Eye (tissue), 1 donor: Measurements from ENCODE around the gene MTFP1.
"Not testable (repeated sequence)": the region's sequence is repeated elsewhere in the genome, so short reads cannot be mapped to it uniquely, and the experiment has no call there.

ENCODE experiments used
- DNase-seq: peaks from one replicate; pipeline ENCODE4 v3.0.0-alpha.2; 2015

MTFP1 gene

DNA sequence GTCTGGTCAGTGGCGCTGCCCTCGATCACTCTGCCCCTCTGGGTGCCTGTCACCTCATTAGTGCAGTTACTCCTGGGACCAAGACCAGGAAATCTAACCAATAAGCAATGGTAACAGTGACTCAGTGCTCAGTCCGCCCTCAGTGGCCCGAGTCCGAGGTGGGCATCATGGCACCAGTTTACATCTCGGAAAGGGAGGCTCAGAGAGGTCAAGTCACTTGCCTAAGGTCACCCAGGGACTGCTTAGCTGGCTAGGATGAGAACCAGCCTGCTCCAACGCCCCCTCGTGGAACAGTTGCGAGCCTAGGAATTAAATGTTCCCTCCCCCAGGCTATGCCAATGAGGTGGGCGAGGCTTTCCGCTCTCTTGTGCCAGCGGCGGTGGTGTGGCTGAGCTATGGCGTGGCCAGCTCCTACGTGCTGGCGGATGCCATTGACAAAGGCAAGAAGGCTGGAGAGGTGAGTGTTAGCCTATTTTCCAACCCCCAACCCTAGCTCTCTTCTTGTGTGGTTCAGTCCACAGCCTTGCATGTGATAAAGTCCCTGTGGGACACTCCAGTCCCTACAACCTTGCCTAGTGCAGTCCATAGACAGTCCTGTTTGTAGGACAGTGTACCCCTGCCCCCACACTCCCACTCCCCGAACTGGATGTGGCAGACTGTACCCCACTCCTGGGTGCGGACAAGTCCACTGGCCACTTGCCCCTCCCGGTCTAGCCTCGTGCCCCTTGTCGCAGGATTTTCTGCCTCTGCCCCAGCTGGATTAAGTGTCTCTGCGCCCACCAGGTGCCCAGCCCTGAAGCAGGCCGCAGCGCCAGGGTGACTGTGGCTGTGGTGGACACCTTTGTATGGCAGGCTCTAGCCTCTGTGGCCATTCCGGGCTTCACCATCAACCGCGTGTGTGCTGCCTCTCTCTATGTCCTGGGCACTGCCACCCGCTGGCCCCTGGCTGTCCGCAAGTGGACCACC lies 1.1 kb downstream of the MTFP1 start:
- DNase-seq: peak; percentile 90

DNA sequence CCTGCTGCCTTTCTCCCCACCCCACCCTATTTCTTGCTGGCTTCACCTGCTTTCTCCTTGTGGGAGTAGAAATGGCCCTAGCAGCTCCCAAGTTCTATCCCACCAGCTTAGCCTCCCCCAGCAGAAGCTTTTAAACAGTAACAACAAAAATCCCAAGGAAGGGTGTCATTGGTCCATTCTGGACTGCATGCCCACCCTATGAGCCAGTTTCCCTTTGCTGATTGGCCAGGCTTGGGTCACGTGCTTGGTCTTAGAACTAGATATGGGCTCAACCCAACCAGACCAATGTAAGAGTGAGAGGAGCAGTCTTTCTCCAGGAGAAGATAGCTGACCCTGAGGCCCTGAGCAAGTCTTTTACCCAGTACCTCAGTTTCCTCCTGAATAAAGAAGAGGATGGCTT lies 2.3 kb downstream of the MTFP1 start:
- DNase-seq: no peak

DNA sequence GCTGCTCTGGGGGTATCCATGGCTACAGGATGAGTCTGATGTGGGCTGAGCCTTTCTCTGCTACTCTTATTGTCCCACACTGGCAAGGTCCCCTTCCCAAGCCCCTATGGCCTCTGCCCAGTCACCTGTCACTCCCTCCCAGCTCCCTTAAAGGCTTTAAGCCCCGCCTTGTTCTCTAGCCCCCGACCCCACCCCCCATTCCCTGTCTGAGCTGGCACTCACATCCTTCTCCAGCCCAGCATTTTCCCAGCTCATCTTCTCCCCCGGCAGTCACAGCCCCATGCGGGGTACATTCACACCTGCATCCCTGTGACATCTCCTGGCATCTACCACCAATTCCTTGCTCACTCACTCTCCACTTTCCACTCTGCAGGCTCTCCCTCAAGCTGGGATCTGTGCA lies 4.3 kb downstream of the MTFP1 start:
- DNase-seq: no peak

DNA sequence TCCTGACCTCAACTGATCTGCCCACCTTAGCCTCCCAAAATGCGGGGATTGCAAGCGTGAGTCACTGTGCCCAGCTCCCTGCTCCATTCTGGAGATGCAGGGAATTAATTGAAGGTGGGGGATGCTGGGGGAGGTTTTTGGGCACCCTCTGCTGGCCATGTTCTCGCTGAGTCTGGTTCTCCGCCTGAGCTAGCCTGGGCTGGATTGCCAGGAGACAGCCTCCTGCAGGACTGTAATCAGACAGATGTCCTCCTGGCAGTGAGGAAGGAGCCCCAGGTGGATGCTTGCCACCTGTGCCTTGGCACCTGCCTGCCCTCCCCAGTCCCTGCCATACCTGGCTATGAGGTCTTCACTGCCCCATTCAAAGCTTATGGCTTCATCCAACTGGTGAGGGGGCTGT lies 5.4 kb downstream of the MTFP1 start:
- no peak for DNase-seq

DNA sequence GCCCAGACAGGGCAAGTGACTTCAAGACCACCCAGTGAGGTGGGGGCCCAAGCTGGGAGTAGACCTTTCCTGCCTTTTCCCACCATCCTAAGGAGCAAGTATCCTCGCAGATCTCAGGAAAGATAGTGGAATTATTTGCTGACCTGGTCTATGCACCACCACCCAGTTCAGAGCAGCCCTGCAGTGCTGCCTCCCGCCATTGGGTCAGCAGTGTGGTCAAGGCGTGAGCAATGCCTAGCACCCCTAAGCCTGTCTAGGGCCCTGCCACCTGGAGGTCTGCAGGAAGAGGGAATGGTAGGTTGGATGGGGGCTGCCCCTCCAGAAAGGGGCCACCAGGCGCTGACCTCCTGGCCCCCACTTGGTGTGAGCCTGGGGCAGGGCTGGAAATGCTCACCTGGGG lies 6.5 kb downstream of the MTFP1 start:
- DNase-seq: no peak

DNA sequence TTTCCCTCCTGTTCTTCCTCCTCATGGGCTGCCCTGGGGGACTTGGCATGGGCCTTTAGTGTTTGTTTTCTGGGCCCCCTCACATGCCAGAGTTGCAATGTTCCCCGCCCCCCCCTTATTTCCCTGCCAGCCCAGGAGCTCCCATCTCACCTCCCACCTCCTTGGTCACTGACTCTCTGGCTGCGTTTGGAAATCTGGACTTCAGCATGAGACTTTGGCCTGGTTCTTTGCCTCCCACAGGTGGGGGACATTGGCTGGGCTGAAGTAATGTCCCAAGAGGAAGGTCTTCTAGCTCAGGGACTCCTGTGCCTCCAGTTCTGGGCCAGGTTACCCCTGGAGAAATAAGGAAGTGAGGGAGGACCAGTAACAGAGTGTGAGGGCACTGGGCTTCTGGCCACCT lies 7.0 kb downstream of the MTFP1 start:
- DNase-seq: no peak

DNA sequence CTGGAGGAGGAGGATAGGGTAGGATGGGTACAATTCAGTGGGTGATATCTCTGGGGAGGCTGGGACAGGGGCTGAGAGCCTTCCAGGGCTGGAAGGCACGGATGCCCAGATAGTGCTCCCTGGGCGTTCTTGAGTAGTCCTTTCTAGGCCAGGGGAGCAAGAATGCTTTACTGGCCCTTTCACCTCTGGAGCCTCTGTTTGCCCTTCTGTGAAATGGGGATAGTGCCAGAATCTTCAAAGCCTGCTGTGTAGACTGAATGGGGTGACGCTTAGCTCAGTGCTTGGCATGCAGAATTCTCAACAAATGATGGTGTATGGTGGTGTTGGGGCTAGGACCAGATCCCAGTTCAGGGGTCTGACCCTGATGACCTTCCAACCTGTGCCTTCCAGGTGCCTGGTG lies 7.7 kb downstream of the MTFP1 start:
- DNase-seq: no peak

DNA sequence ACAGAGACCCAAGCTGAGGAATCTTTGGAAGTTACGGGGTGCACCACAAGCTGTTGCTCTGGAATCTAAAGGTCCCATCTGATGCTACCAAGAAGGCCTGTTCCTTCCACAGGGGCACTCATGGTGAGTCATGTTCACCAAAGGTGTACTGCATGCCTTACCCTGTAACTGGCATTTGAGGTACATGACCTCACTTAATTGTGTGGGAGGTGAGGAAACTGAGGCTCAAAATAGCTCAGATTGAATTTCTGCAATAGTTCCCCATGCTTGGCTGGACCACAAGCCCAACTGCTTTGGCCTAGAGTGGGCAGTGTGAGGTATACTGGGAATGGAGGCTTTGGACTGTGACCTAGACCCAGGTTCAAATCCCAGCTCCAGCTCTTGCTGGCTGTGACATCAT lies 8.2 kb downstream of the MTFP1 start:
- DNase-seq: no peak

DNA sequence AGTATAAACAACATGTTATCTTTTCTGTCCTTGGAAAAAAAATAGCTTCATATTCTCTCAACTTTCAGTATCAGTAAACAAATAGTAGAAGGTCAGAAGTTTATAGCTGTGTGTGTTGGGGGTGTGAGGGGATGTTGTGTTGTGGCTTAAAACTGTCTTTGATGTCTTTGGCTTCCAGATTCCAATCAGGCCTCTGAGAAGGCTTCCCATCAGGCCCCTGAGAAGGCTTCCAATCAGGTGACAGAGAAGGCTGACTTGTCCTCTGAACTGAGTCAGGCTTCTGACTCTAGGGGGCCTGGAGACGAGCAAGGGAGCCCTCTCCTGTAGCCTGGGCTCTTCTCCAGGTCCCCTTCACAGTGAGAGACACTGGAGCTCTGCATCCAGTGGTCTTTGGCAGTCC lies 9.3 kb downstream of the MTFP1 start:
- no peak for DNase-seq

DNA sequence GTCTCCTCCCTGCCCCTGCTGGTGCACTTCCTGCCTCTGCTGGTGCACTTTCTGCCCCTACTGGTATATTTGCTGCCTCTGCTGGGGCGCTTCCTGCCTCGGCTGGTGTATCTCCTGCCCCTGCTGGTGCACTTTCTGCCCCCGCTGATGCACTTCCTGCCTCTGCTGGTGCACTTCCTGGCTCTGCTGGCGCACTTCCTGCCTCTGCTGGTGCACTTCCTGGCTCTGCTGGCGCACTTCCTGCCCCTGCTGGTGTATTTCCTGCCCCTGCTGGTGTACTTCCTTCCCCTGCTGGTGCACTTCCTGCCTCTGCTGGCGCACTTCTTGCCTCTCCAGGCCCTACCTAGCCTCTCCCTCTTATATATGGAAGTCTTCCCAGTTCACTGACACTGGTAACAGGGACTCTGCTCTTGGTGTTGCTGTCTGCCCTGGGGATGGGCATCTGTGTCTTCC lies 10.1 kb downstream of the MTFP1 start:
- DNase-seq: no peak

DNA sequence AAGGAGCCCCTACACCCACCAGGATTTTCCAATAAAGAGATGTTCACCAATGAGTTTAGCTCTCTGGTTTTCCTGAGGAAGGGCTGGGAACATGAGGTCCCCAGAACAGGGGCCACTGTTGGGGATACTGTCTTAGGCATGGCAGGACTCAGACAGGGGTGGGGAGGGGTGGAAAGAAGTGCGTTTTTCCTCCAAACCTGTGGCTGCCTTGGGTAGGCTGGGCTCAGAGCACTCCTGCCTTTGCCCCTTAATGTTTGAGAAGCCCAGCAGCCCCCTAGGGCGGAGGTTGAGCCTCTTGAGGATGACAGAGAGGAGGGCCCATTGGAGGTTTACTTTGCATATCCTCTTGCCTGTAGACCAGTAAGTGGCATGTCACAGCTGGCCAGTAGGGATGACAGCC lies 10.6 kb downstream of the MTFP1 start:
- no peak for DNase-seq

DNA sequence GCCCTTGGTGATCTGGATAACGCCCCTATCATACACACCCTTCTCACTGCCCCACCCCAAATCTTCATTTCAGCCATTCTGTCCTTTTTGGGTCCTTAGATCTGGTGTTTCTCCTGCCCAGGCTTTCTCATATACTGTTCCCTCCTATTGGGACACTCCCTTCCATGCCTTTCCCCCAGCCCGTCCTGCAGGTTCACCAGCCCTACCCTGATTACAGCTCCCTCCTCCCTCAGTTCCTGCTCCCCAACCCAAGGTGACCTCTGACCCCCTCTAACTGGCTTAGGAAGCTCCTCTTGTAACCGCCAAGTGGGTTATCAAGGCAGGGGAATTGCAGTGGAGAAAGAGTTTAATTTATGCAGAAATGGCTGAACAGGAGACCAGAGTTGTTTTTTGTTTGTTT lies 13.0 kb downstream of the MTFP1 start:
- no peak for DNase-seq

DNA sequence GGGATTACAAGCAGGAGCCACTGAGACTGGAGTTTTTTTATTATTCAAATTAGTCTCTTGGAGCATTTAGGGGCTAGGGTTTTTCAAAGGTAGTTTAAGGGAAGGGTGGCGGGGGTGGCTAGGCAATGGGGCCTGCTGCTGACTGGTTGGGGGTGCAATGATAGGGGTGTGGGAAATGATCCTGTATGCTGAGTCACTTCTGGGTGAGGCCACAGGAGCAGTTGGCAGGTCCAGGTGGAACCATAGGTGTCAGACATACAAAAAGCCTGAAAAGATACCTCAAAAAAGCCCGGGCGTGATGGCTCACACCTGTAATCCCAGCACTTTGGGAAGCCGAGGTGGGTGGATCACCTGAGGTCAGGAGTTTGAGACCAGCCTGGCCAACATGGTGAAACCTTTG lies 13.7 kb downstream of the MTFP1 start:
- DNase-seq: no peak

DNA sequence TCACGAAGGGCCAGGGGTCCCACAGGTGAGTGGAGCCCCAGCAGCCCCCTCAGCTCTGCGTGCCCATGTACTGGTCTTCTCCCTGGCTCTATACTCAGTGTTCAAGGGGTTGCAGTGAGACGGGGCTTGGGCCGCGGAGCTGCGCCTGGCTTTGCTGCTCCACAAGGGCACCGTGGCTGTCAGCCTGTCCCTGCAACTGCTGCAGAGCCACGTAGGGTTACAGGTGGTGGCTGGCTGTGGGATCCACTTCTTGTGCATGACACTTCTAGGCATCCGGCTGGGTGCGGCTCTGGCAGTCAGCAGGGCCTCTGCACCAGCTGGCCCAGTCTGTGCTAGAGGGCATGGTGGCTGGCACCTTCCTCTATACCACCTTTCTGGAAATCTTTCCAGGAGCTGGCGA lies 14.3 kb downstream of the MTFP1 start:
- DNase-seq: no peak

DNA sequence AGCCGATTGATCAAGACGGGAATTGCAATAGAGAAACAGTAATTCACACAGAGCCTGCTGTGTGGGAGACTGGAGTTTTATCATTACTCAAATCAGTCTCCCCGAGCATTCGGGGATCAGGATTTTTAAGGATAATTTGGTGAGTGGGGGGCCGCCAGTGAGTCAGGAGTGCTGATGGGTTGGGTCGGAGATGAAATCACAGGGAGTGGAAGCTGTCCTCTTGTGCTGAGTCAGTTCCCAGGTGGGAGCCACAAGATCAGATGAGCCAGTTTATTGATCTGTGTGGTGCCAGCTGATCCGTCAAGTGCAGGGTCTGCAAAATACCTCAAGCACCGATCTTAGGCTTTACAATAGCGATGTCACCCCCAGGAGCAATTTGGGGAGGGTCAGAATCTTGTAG lies 15.5 kb downstream of the MTFP1 start:
- no peak for DNase-seq

DNA sequence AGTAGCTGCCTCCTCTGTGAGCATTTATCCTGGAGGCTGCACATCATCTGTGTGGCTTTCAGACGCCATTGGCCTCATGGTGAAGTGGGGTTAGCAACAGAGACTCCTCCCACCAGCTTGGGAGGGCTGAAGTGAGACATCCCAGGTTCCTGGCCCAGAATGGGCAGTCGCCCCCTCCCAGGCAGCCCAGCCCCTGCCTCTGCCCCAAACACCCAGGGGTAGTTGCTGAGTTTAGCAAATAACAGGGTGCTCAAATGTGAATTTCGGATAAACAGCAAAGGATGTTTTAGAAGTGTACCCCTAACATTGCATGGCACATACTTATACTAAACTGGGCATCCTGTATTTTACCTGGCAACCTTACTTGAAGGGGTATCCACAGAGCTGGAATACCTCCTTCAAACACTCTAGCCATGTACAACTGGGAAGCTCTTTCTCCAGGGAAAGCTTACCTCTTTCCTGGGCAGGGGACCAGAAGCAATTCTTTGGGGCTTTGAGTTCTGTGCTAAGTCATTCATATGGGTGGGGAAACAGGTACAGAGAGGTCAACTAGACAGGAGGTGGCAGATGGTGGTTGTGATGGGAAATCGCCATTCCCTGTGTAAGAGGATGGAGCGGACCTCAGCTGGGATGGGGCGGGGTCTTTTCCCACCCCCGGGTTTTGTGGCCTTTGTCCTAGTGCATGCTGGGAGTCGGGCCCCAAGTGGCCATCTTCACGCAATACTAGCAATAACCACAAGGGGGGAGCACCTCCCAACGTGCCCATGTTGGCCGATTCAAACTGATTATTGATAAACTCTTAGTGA lies 19.3 kb downstream of the MTFP1 start:
- DNase-seq: peak; percentile 88

DNA sequence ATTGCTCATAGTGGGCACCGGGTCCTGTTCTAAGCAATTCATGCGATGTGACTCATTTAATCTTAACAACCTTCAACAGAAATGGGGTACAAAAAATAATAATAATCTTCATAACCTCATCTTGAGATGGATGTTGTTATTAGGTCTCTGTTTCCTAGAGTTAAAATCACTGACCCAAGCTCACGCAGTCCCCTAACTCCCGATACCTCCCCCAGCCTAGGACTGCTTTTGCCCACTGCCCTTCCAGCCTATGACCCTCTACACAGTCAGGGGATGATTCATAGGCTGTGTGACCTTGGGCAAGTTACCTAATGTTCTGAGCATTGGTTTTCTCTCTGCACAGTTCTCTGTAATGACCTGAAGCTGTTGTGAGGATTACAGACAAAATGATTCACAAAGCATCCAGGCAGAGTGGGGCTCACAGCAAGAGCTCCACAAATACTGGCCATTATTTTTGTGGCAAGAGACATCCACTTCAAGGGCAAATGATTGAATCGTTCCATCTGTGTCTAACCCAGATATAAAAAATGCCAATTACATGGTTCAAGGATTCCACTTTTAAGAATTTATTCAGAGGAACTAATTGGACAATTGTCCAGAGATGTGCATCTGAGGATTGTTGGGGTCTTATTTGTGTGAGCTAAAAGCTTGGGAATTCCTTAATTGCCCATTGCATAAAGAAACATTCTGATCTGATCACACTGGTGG lies 20.0 kb downstream of the MTFP1 start:
- DNase-seq: peak; percentile 44

DNA sequence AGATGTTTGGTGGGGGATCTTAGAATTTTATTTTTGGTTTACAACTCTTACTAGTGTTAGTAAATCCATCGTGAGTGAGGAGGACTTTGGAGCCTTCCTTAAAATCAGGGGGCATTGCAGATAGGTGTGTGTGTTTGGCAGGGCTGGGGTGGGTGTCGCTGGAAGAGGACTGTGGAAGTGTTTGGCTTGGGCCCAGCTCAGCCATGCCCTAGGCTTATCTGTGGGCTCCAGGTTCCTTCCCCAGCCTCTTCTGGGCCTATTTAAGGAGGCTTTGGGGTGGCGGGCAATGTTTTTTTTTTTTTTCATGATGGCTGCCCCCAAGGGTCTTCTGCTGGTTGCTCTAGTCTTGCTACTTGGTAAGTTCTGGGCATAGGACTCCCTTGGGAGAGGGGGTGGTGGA lies 22.1 kb downstream of the MTFP1 start:
- no peak for DNase-seq

DNA sequence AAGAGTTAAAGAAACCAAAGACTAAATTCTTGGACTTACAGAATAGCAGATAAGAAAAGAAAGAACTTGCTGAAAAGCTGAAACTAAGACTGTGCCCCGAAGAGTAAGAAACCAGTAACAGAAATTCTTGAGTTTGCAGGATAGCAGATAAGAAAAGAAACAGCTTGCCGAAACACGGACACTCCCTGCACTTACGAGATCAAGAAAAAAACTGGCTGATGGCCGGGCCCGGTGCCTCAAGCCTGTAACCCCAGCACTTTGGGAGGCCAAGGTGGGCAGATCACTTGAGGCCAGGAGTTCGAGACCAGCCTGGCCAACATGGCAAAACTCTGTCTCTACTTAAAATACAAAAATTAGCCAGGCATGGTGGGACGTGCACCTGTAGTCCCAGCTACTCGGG lies 25.9 kb downstream of the MTFP1 start:
- not testable (repeated sequence) for DNase-seq

DNA sequence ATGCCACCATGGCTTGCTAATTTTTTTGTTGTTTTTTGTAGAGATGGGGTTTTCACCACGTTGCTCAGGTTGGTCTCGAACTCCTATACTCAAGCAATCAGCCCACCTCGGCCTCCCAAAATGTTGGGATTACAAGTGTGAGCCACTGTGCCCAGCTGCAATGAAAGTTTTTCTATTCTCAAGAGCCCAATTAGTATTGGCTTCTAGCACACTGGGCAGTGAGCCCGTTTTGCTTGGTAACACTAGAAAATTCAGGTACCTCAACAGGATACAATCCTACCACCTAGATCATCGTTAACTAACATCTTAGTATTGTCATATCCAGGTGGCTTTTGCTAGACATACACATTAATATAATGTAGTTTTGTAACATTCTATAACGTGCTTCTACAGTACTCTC lies 27.3 kb downstream of the MTFP1 start:
- no peak for DNase-seq

DNA sequence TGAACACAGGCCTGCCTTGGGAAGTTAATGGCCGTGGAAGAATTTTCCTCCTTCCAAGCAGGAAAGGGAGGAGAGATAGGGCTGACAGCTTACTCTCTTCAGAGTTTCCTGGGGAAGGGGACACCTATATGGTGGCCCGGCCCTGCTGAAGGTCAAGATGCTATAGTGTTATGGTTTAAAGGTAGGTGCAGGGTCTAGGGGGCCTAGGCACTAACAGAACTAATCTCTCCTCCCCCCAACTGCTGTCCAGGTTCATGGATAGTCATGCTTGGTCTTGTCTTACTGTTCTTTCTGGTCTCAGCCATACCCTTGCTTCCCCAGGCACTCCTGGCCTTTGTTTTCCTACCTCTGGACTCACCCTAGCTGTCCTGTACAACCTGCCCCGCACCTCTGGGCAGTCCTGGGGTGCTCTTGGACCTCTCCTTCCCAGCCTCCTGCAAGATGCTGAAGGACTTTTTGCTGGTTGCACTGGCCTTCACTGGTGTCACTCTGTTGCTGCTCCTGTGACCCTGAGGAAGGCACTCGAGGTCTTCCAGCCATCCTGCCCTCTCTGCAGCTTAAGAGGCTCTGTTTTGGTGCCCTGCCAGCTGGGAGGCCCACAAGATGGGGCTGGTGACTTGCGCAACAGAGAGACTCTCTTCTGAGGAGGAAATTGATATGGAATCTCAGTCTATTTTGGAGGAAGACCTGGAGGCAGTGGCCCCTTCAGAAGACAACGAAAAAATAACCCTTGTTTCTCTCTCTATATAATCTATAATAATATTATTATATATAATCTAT lies 28.4 kb downstream of the MTFP1 start:
- DNase-seq: peak; percentile 47

DNA sequence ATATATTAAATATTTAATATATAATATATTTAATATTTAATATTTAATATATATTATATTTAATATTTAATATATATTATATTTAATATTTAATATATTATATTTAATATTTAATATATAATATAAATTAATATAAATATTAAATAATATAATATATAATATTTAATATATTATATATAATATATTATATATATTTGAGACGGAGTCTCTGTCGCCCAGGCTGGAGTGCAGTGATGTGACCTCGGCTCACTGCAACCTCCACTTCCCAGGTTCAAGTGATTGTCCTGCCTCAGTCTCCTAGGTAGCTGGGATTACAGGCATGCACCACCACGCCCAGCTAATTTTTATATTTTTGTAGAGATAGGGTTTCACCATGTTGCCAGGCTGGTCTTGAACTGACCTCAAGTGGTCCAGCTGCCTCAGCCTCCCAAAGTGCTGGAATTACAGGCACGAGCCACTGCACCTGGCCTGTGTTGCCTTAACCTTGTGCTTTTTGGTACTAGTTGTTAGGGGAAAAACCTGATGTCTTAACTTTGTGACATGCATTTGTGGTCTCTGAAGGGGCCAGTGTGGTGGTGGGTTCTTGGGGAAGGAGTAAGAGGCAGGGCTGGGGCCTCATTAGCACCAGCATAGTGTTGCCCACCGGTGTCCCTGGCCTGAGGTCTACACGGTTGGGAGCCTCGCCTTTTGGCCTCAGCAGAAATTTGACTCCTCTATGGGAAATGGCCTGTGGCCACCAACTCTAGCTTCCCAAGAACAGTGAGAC lies 29.7 kb downstream of the MTFP1 start:
- no peak for DNase-seq
